Peyer's patch (tissue), 4 donors: ENCODE data around the gene ABCG8.

Experiments
- POLR2A ChIP-seq, 2 donors: fragments of 450-650 bp; IDR thresholded peaks; one replicate each; pipeline ENCODE4 v1.5.1; 2017; ENCODE audit warnings: antibody characterized with exemption in 2 of 2, mild to moderate bottlenecking in 2 of 2, moderate library complexity in 2 of 2
- TF ChIP-seq, protein P1 (sequence below), 6 experiments: fragments of 450-650 bp in 4 of 6; fragments of 200-600 bp in 2 of 6; sonication (generic) in 1 of 6; IDR thresholded peaks; one replicate each; pipeline ENCODE4 v1.5.1; 2017 to 2019; ENCODE audit warnings: antibody characterized with exemption in 6 of 6, mild to moderate bottlenecking in 3 of 6, moderate library complexity in 1 of 6

DNA sequence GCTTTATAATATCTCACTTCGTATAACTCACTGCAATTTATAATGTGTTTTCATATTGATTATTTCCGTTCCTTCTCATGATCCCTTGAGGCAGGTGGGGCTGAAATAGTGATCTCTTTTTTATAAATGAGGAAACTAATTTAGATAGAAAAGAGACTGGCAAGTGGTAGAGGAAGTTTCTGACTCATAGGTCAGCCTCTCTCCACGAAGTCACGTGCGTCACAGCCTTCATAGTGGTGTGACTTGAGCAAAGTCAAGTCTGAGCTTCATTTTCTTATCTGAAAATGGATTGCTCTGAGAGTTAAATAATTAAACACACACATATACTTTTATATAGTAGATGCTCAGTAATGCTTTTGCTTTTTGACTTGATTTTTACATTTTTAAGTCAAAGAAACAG lies 20.0 kb upstream of the ABCG8 start:
- TF ChIP-seq, protein P1, sequence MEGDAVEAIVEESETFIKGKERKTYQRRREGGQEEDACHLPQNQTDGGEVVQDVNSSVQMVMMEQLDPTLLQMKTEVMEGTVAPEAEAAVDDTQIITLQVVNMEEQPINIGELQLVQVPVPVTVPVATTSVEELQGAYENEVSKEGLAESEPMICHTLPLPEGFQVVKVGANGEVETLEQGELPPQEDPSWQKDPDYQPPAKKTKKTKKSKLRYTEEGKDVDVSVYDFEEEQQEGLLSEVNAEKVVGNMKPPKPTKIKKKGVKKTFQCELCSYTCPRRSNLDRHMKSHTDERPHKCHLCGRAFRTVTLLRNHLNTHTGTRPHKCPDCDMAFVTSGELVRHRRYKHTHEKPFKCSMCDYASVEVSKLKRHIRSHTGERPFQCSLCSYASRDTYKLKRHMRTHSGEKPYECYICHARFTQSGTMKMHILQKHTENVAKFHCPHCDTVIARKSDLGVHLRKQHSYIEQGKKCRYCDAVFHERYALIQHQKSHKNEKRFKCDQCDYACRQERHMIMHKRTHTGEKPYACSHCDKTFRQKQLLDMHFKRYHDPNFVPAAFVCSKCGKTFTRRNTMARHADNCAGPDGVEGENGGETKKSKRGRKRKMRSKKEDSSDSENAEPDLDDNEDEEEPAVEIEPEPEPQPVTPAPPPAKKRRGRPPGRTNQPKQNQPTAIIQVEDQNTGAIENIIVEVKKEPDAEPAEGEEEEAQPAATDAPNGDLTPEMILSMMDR (IDR thresholded peaks at IDR 0.05), result no peak
- TF ChIP-seq POLR2A (IDR thresholded peaks at IDR 0.05), result peak in 1 of 2 donors; percentile 39
